GM20431 (cell line): ENCODE measurements around the gene VAT1L.

Experiments used
- in situ Hi-C: fragments of 300-500 bp; cut with MseI, MboI; formaldehyde crosslinking; loops from one replicate; pipeline ENCODE4 v1.15.0; 2020; ENCODE audit warnings: low sequenced_read_pairs; ENCODE audit not compliant: unreplicated experiment

The VAT1L gene, protein sequence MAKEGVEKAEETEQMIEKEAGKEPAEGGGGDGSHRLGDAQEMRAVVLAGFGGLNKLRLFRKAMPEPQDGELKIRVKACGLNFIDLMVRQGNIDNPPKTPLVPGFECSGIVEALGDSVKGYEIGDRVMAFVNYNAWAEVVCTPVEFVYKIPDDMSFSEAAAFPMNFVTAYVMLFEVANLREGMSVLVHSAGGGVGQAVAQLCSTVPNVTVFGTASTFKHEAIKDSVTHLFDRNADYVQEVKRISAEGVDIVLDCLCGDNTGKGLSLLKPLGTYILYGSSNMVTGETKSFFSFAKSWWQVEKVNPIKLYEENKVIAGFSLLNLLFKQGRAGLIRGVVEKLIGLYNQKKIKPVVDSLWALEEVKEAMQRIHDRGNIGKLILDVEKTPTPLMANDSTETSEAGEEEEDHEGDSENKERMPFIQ

DNA sequence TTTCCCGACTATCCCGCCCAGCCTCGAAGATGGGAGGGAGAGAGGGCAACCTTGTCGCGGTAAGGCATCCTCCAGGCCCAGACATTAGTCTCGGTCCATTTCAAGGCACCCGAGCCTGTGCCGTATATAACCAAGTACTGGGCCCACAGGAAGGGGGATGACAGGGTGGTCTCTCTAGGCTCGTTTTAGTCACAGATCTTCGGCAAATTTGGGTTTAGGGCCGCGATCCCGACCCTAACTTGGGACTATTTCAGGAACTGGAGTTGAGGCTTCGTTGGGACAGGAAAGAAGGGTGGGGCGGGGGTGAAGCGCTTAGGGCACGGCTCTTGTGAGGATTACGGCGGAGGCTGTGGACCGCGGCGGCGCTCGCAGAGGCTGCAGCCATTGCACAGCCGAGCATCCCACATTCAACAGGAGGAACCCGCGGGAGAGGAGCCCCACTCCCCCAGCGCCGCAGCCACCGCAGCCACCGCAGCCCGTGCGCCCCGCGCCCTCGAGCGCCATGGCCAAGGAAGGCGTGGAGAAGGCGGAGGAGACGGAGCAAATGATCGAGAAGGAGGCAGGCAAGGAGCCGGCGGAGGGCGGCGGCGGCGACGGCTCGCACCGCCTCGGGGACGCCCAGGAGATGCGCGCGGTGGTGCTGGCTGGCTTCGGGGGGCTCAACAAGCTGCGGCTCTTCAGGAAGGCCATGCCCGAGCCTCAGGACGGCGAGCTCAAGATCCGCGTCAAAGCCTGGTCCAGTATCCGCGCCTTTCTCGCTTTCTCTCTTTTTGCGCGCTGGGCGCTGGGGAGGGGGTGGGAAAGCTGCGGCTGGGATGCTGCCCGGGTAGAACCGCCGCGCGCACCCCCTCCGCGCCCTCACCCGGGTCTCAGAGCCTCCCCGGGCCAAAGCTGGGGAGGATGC, at the start of gene VAT1L:
Gene VAT1L (plus strand): TSS at position 384 of the 904 bp plus-strand sequence. CDS start 119 bp downstream, at position 503.
- in situ Hi-C loops = no loop called here

DNA sequence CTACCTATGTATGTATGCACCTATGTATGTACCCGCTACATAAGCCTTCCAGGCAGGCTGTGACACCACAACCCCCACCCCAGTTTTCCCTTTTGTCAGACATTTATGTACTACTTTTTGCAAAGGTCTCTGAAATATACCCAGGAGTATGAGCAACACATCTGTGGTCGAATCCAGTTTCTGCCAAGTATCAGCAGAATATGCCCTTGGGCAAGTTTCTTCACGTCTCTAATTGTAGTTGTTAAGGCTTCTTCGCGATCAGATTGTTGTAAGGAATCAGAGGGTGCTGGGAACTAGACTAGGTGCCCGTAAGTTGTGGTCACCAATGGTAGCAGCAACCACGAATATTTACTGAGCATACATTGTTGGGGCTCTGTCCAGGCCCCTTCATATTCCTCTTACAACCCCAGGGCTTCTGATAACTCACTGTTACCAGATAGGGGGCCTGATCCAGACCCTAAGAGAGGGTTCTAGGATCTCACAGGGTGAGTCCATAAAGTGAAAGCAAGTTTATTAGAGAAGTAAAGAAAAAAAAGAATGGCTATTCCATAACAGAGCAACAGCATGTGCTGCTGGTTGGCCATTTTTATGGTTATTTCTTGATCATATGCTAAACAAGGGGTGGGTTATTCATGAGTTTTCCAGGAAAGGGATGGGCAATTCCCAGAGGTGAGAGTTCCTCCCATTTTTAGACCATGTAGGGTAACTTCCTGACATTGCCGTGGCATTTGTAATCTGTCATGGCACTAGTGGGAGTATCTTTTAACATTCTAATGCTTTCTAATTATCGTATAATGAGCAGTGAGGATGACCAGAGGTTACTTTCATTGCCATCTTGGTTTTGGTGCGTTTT, 49.4 kb upstream of the VAT1L start:
- in situ Hi-C loops = no loop called here

DNA sequence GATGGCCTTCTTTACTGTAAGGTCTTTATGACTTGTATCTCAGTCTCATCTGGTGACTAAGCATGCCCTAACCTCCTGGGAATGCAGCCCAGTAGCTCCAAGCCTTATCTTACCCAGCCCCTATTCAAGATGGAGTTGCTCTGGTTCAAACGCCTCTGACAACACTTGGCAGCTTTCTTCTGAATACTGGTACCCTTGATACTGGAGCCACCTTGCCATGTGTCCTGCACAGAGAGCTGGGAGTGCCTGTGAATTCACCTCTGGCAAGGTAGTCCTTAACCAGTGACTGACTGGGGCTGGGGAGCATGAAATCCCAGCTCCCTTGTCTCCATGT, 48.8 kb upstream of the VAT1L start:
- in situ Hi-C loops = no loop called here

DNA sequence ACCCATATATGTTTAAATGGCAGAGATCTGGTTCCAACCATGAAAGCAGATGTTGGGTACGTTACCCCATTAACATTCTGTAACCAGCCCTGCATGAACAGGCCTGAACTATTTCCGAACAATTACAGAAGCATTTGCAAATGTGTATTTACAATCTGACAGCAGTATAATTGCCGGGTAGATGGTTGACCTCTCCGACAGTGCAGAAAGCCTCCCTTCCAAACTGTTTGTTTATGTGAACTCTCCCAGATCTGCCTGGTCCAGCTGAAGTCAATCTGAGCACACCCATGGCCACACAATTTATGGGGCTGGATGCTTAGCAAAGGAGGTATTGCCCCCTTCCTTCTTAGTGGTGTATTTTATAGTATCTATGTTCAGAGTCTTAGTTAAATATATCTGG, 44.2 kb upstream of the VAT1L start:
- in situ Hi-C loops = no loop called here

GRCh38 chr16:77745972-77746371, 42.4 kb upstream of the VAT1L start:
- in situ Hi-C loops = no loop called here

DNA sequence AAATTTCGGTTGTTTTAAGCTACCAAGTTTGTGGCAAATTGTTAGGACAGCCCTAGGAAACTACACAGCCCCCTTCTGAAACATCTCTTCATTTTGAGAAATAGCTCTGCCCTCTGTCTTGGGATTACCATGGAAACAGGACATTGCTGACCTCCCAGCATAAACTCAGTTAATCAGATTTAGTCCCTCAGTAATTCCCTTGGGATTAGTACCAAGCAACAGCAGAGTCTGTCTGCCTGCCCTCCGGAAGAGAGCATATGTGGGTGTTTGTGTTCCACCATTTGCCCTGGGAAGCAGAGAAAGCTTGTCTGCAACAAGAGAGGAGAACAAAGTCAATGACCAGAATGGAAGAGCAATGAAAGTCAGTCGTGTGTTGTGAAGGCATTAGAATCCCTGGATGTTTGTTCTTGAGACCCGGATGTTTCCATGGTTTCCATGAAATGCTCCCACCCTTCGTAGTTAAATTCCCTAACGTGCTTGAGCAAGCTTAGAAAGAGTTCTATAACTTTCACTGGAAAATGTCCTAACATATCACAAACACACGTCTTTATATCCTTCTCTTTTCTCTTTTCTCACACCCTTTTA, 39.9 kb upstream of the VAT1L start:
- in situ Hi-C loops = no loop called here

- in situ Hi-C loops = no loop called here
Measured at GRCh38 chr16:77749415-77749814, 38.9 kb upstream of the VAT1L start.

DNA sequence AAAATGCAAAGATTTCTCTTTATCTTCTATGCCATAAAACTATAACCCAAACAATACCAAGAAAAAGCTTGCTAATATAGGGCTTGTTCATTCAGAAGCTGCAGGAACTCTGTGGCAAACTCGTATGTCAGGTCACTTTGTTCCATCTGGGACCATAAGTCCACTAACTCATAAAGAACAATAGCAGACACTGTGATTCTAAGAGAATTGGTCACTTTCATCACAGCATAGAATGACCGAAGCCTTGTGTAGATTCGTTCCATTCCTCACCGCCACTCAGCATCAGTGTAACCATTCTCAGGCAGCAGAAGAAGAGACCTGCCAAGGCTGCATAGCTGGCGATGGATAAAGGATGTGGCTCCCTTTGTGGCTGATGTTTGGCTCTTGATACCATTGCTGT, 30.3 kb upstream of the VAT1L start:
- in situ Hi-C loops = no loop called here

DNA sequence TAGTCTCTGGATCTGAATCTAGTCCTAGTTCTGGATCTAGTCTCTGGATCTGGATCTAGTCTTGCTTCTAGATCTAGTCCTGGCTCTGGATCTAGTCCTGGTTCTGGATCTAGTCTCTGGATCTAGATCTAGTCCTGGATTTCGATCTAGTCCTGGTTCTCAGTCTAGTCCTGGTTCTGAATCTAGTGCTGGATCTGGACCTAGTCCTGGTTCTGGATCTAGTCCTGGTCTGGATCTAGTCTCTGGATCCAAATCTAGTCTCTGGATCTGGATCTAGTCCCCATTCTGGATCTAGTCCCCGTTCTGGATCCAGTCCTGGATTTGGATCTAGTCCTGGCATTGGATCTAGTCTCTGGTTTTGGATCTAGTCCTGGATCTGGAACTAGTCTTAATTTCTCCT, 29.9 kb upstream of the VAT1L start:
- in situ Hi-C loops = no loop called here

DNA sequence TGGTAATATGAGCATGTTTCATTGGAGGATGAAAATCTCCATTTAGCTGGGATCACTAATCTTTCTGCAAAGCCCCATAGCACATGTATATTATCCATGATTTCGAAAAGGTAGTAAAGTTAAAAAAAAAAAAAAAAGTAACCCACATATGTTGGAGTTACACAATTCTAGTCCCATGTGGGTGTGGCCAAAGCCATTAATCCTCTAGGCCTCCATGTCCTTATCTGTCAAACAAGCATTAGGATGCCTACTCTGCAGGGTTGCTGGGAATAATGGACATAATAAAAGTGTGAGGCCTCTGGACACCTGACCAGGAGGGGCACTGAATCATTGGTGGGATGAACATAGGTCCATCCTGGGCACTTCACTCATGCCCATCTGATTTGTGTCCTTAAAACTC, 29.2 kb upstream of the VAT1L start:
- in situ Hi-C loops = no loop called here

- in situ Hi-C loops = no loop called here
Measured at GRCh38 chr16:77759821-77760220, 28.5 kb upstream of the VAT1L start.

DNA sequence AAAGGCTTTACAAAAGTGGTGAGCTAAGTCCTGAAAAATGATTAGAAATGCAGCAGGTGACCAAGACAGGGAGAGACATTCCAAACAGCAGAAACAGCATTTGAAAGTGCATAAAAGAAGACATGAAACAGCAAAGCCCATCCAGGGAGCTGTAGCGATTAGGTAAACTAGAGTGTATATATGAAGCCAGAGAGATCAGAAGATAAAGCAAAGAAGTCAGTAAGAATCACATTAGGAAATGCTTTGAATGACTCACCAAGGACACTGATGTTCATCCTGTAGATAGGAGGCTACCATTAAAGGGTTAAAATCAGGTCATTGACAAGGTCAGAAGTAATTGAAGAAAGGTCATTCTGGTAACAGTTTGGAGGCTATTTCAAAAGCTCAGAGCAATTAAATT, 27.6 kb upstream of the VAT1L start:
- in situ Hi-C loops = no loop called here

DNA sequence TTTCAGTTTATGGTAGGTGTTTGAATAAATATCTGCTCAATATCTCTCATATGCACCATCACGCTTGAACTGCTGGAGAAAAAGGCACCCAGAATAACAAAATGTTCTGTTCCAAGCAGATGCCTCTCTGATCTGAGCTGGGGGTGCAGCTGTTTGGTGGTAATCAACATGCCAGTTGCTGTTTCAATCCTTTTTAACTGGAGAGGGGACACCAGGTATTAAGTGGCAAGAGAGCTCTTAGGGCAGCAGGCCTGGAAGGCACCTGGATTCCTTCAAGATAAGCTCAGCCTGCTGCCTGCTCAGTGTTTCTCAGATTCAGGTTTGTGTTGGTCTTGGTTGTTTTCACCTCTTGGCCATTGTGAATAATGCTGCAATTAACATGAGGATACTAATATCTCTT, 27.2 kb upstream of the VAT1L start:
- in situ Hi-C loops = no loop called here

- in situ Hi-C loops = no loop called here
Measured at GRCh38 chr16:77762262-77762661, 26.1 kb upstream of the VAT1L start.

DNA sequence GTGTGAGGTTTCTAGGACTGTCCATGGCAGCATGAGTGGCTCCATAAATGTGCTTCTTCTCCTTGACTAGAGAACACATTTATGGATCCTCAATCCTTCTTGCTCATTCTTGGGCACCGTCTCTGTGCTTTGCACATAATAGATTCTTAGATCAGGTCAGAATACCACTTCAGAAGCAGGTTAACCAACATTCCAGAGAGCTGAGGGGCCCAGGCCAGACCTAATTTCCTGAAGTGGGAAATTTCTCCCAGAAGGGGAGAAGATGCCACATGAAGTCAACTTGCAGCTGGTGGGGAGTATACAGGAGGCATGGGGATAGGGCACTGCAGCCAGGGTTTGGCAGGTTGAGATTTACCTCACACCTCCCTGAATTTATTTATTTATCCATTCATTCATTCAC, 24.4 kb upstream of the VAT1L start:
- in situ Hi-C loops = no loop called here

GRCh38 chr16:77767211-77767610, 21.2 kb upstream of the VAT1L start:
- in situ Hi-C loops = no loop called here

DNA sequence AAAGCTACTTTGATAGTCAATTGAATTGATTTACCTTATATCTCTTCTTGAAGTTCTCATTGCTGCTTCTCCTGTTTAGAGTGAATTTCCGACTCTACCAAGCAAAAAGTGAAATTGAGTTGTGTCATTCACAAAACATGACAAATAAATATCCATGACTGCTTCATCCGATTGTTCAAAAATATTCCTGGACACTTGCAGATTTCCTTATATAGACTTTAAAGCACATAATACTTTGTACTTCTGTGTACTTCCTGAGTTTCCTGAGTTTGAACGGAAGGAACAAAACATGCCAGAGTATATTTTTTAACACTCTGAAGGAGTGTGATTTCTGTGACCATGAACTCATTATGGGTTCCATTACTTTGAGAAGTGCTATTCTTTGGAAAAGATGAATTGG, 20.5 kb upstream of the VAT1L start:
- in situ Hi-C loops = no loop called here

GRCh38 chr16:77775911-77776909, 12.2 kb upstream of the VAT1L start:
- in situ Hi-C loops = no loop called here

DNA sequence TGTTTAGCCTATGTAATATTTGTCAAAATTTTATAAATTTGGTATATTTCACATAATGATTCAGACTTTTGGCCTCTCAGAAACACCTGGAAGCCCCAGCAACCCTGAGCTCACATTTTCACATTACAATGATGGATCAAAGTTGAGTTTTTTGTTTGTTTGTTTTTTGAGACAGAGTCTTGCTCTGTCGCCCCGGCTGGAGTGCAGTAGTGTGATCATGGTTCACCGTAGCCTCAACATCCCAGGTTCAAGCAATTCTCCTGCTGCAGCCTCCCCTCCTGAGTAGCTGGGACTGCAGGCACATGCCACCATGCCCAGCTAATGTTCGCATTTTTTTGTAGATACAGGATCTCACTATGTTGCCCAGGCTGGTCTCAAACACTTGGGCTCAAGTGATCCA, 10.6 kb upstream of the VAT1L start:
- in situ Hi-C loops = no loop called here
